CD14-positive monocyte (primary cell): ENCODE data around the gene MEPE. TPM values are rescaled to one million over a fixed set of nuclear protein-coding genes. Genes with fewer than 3 reads are reported as not detected.

Source experiments
- DNase-seq, 3 donors: peaks; one replicate each; pipeline ENCODE4 v3.0.0-alpha.2; 2011 to 2022
- H2AFZ ChIP-seq: 2 replicates; pipeline ENCODE4 v1.6.0; 2012; ENCODE audit warnings: mild to moderate bottlenecking, low read depth, low read length, inconsistent platforms; ENCODE audit not compliant: insufficient read depth, poor library complexity, severe bottlenecking
- H3K27ac ChIP-seq, 2 donors: 1 replicate in 1 of 2; 2 replicates in 1 of 2; pipeline ENCODE4 v1.5.1; 2012 to 2013; ENCODE audit warnings: low read length in 2 of 2, control low read depth in 1 of 2, inconsistent platforms in 1 of 2, low read depth in 1 of 2, mild to moderate bottlenecking in 1 of 2
- H3K27me3 ChIP-seq, 2 donors: one replicate each; pipeline versions ENCODE4 v1.6.0 to v1.6.1; 2011 to 2013; ENCODE audit warnings: low read length in 2 of 2; ENCODE audit not compliant: control insufficient read depth in 2 of 2, insufficient read depth in 2 of 2
- H3K36me3 ChIP-seq, 2 donors: replicated peaks in 1 of 2; 1 replicate in 1 of 2; 2 replicates in 1 of 2; pipeline versions ENCODE4 v1.5.1 to v1.6.1; 2012 to 2013; ENCODE audit warnings: low read length in 2 of 2, control low read depth in 1 of 2, inconsistent platforms in 1 of 2, mild to moderate bottlenecking in 1 of 2; ENCODE audit not compliant: insufficient read depth in 2 of 2, control insufficient read depth in 1 of 2
- H3K4me1 ChIP-seq, 2 donors: 1 replicate in 1 of 2; 2 replicates in 1 of 2; pipeline versions ENCODE4 v1.5.1 to v1.6.1; 2012 to 2013; ENCODE audit warnings: low read length in 2 of 2, control low read depth in 1 of 2, inconsistent platforms in 1 of 2, mild to moderate bottlenecking in 1 of 2, moderate library complexity in 1 of 2; ENCODE audit not compliant: insufficient read depth in 2 of 2, control insufficient read depth in 1 of 2
- H3K4me2 ChIP-seq: replicated peaks from 2 replicates; pipeline ENCODE3; 2012; ENCODE audit warnings: low read length, moderate library complexity, mild to moderate bottlenecking; ENCODE audit not compliant: poor library complexity, severe bottlenecking; ENCODE audit errors: extremely low read depth
- H3K4me3 ChIP-seq, 3 experiments: fragments of 200-600 bp in 1 of 3; sonication (generic) in 1 of 3; replicated peaks in 1 of 3; 1 replicate in 2 of 3; 2 replicates in 1 of 3; pipeline ENCODE4 v1.5.1; 2011 to 2013; ENCODE audit warnings: low read length in 3 of 3, mild to moderate bottlenecking in 3 of 3, control low read depth in 2 of 3, low read depth in 2 of 3, inconsistent platforms in 1 of 3, moderate library complexity in 1 of 3
- H3K79me2 ChIP-seq: 2 replicates; pipeline ENCODE4 v1.6.0; 2012; ENCODE audit warnings: mild to moderate bottlenecking, control low read depth, inconsistent platforms, low read length, moderate library complexity; ENCODE audit not compliant: insufficient read depth
- H3K9ac ChIP-seq: 2 replicates; pipeline ENCODE4 v1.6.0; 2017; ENCODE audit warnings: low read length, mild to moderate bottlenecking; ENCODE audit not compliant: insufficient read depth, poor library complexity, severe bottlenecking
- H3K9me3 ChIP-seq, 2 donors: replicated peaks in 1 of 2; 1 replicate in 1 of 2; 2 replicates in 1 of 2; pipeline versions ENCODE4 v1.5.1 to v1.6.1; 2012 to 2013; ENCODE audit warnings: low read length in 2 of 2, control low read depth in 1 of 2; ENCODE audit not compliant: control insufficient read depth in 1 of 2, insufficient read depth in 1 of 2
- H4K20me1 ChIP-seq: 2 replicates; pipeline ENCODE4 v1.6.0; 2012; ENCODE audit warnings: mild to moderate bottlenecking, low read length, control low read depth, moderate library complexity; ENCODE audit not compliant: insufficient read depth
- H3K27ac Mint-ChIP-seq, 7 donors: one replicate each; pipeline ENCODE4 v1.8.0; 2020; ENCODE audit warnings: mild to moderate bottlenecking in 7 of 7, mixed read lengths in 7 of 7, moderate library complexity in 6 of 7, inconsistent platforms in 2 of 7
- H3K27me3 Mint-ChIP-seq, 3 donors: one replicate each; pipeline ENCODE4 v1.8.0; 2021 to 2022; ENCODE audit warnings: low read depth in 3 of 3, mild to moderate bottlenecking in 3 of 3, mixed read lengths in 3 of 3, moderate library complexity in 3 of 3, inconsistent platforms in 1 of 3
- H3K36me3 Mint-ChIP-seq, 2 donors: one replicate each; pipeline ENCODE4 v1.8.0; 2020; ENCODE audit warnings: mixed read lengths in 2 of 2, inconsistent platforms in 1 of 2, mild to moderate bottlenecking in 1 of 2
- H3K4me1 Mint-ChIP-seq: one replicate; pipeline ENCODE4 v1.8.0; 2020; ENCODE audit warnings: mild to moderate bottlenecking, mixed read lengths
- H3K4me3 Mint-ChIP-seq, 2 donors: one replicate each; pipeline ENCODE4 v1.8.0; 2020; ENCODE audit warnings: mild to moderate bottlenecking in 2 of 2, mixed read lengths in 2 of 2, moderate library complexity in 1 of 2
- H3K9me3 Mint-ChIP-seq, 7 donors: one replicate each; pipeline ENCODE4 v1.8.0; 2020 to 2022; ENCODE audit warnings: mixed read lengths in 7 of 7, mild to moderate bottlenecking in 6 of 7, moderate library complexity in 6 of 7, inconsistent platforms in 2 of 7
- WGBS: methylation state at CpG from one replicate; pipeline ENCODE4 v1.1.5; 2013; ENCODE audit warnings: missing lambda C conversion rate; ENCODE audit not compliant: insufficient coverage; 5-methylcytosine and 5-hydroxymethylcytosine counted together
- intact Hi-C, 2 donors: fragments of 100-400 bp; cut with micrococcal nuclease; formaldehyde crosslinking; loops; one replicate each; pipeline versions ENCODE4 v1.15.0 to v1.15.1; 2023
- polyA plus RNA-seq, 3 donors: library from polyadenylated mRNA; depleted of rRNA in 1 of 3; unstranded in 2 of 3; stranded (reverse) in 1 of 3; fragments of 300-500 nt in 2 of 3; fragments of >200 nt in 1 of 3; fragmentation: Illumina TruSeq in 2 of 3; gene quantifications; 1 replicate in 2 of 3; 2 replicates in 1 of 3; pipeline ENCODE4 v1.2.3, GENCODE V29; 2012 to 2021
- TF ChIP-seq, protein P1 (sequence below): fragments of 200-600 bp; IDR thresholded peaks from one replicate; pipeline ENCODE4 v1.8.0; 2022; ENCODE audit warnings: antibody characterized with exemption, mild to moderate bottlenecking

Gene MEPE
- polyA plus RNA-seq, 3 donors = not detected

- TF ChIP-seq, protein P1, sequence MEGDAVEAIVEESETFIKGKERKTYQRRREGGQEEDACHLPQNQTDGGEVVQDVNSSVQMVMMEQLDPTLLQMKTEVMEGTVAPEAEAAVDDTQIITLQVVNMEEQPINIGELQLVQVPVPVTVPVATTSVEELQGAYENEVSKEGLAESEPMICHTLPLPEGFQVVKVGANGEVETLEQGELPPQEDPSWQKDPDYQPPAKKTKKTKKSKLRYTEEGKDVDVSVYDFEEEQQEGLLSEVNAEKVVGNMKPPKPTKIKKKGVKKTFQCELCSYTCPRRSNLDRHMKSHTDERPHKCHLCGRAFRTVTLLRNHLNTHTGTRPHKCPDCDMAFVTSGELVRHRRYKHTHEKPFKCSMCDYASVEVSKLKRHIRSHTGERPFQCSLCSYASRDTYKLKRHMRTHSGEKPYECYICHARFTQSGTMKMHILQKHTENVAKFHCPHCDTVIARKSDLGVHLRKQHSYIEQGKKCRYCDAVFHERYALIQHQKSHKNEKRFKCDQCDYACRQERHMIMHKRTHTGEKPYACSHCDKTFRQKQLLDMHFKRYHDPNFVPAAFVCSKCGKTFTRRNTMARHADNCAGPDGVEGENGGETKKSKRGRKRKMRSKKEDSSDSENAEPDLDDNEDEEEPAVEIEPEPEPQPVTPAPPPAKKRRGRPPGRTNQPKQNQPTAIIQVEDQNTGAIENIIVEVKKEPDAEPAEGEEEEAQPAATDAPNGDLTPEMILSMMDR = no peak
- no peaks in the 10 kb centered on the region for H3K36me3 ChIP-seq
- H3K4me3 Mint-ChIP-seq = no peak overlapping the region
- no peak overlapping the region for H2AFZ ChIP-seq
- H3K27ac Mint-ChIP-seq = peak overlapping the region; percentile 54 to 75 (median 66)
- intact Hi-C loops = no loop called here
- H3K9me3 Mint-ChIP-seq = peaks cover 4 to 21% (median 9%) of the 10 kb centered on the region in 7 donors
- peaks cover 5 to 7% of the 10 kb centered on the region in 2 donors for H3K9me3 ChIP-seq
- 93% methylated on average over 2 of the region's 3 CpGs for WGBS
- H3K27me3 ChIP-seq = no peaks in the 10 kb centered on the region
- no peaks in the 10 kb centered on the region for H3K79me2 ChIP-seq
- peaks cover 14 to 25% of the 10 kb centered on the region in 2 donors for H3K4me1 ChIP-seq
- peak overlapping the region; percentile 17 to 47 for H3K27ac ChIP-seq
- H3K27me3 Mint-ChIP-seq = no peaks in the 10 kb centered on the region
- no peak overlapping the region for H3K4me2 ChIP-seq
- peaks cover 23% of the 10 kb centered on the region for H3K4me1 Mint-ChIP-seq
- H4K20me1 ChIP-seq = no peaks in the 10 kb centered on the region
- H3K4me3 ChIP-seq = no peak overlapping the region
- no peak overlapping the region for H3K9ac ChIP-seq
- DNase-seq = peak in 1 of 3 donors; percentile 1
- no peaks in the 10 kb centered on the region for H3K36me3 Mint-ChIP-seq
Measured at GRCh38 chr4:87806520-87806919, 26.2 kb upstream of the MEPE start.

GRCh38 chr4:87807402-87807801 lies 25.4 kb upstream of the MEPE start:
- intact Hi-C loops = no loop called here

More at GRCh38 chr4:87807402-87807801, 25.4 kb upstream of the MEPE start:
- Histone ChIP-seq H3K4me1 (peaks cover 14 to 25% of the 10 kb centered on the region in 2 donors), H3K27ac (peak overlapping the region in 1 of 2 donors; percentile 23), H3K4me2 (no peak overlapping the region), H3K9me3 (peaks cover 5 to 9% of the 10 kb centered on the region in 2 donors), H3K27me3 (no peaks in the 10 kb centered on the region), H3K4me3 (peak overlapping the region in 1 of 3 experiments; percentile 2), H3K36me3 (no peaks in the 10 kb centered on the region), H2AFZ (no peak overlapping the region), H3K9ac (no peak overlapping the region), H3K79me2 (no peaks in the 10 kb centered on the region), H4K20me1 (no peaks in the 10 kb centered on the region)
- Mint-ChIP-seq H3K27ac (peak overlapping the region in 6 of 7 donors; percentile 49 to 81 (median 74)), H3K9me3 (peaks cover 6 to 24% (median 10%) of the 10 kb centered on the region in 7 donors), H3K36me3 (no peaks in the 10 kb centered on the region), H3K27me3 (no peaks in the 10 kb centered on the region), H3K4me3 (peak overlapping the region in 1 of 2 donors; percentile 23), H3K4me1 (peaks cover 23% of the 10 kb centered on the region)
- WGBS = no CpG with 5 or more reads among the region's 3 CpGs
- peak; percentile 31 to 72 (median 67) for DNase-seq
- TF ChIP-seq, protein P1 = no peak
